Jurkat, Clone E6-1 (cell line): ENCODE results near the gene PGP.
"Not testable (repeated sequence)": the region's sequence is repeated elsewhere in the genome, so short reads cannot be mapped to it uniquely, and the experiment has no call there.

Experiments used
- DNase-seq: peaks from one replicate; pipeline ENCODE4 v3.0.0-alpha.2; 2011; ENCODE audit warnings: low read depth, low spot score
- H3K4me3 ChIP-seq: 2 replicates; pipeline ENCODE4 v1.5.1; 2011; ENCODE audit warnings: mild to moderate bottlenecking, low read length, control low read depth, moderate library complexity

PGP gene

DNA sequence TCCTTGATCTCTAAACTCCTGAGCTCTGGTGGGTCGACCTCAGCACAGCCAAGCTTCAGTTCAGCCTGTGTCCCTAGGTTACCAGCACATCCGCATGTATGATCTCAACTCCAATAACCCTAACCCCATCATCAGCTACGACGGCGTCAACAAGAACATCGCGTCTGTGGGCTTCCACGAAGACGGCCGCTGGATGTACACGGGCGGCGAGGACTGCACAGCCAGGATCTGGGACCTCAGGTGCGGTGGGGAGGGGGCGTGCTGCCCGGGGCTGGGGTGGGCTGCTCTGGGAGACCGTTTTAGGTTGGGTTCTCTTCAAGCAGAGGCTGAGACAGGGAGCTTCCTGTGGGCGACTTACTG, 8.2 kb downstream of the PGP start:
- no peak for DNase-seq
- peak overlapping the region; percentile 88 for H3K4me3 ChIP-seq

GRCh38 chr16:2205967-2206313, 8.7 kb downstream of the PGP start:
- H3K4me3 ChIP-seq, result peak overlapping the region; percentile 88
- no peak for DNase-seq

- H3K4me3 ChIP-seq, result peak within 1 kb of the TSS; percentile 88
Observed at GRCh38 chr16:2205104-2205966, 9.3 kb downstream of the PGP start, which contains the start of gene MLST8. MLST8 (plus strand) TSS chr16:2205454; CDS start chr16:2206086, 632 bp downstream.

GRCh38 chr16:2204416-2205103, 10.1 kb downstream of the PGP start:
- no peak for DNase-seq
- peak overlapping the region; percentile 88 for H3K4me3 ChIP-seq

More at GRCh38 chr16:2205104-2205966, 9.3 kb downstream of the PGP start, which contains the start of gene MLST8:
- peak; percentile 86 for DNase-seq

GRCh38 chr16:2203119-2203688, 11.4 kb downstream of the PGP start:
- DNase-seq, H3K4me3 ChIP-seq: not testable (repeated sequence)

DNA sequence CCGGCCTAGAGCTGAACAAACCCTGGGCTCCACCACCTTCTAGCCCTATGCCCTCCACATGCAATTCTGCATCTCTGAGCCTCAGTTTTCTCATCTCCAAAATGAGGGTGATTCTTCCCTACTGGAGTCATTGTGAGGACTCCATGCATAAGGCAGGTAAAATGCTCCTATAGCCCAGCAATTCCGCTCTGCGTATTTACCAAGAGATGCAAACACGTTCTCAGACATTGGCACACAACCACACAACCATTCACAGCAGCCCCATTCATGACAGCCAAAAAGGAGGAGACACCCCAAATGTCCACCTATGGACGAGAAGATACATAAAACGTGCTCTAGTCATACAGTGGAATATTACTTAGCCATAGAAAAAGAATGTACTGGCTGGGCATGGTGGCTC, 14.3 kb downstream of the PGP start:
- DNase-seq, result no peak
- no peak overlapping the region for H3K4me3 ChIP-seq

- no peak for DNase-seq
- no peak overlapping the region for H3K4me3 ChIP-seq
Observed at GRCh38 chr16:2199621-2200139, 15.0 kb downstream of the PGP start.

- no peak for DNase-seq
- no peak overlapping the region for H3K4me3 ChIP-seq
Observed at GRCh38 chr16:2199095-2199494, 15.5 kb downstream of the PGP start.

GRCh38 chr16:2198283-2198682, 16.4 kb downstream of the PGP start:
- no peak for DNase-seq
- no peak overlapping the region for H3K4me3 ChIP-seq

- DNase-seq, result no peak
- no peak overlapping the region for H3K4me3 ChIP-seq
Observed at GRCh38 chr16:2197765-2198164, 16.9 kb downstream of the PGP start.

GRCh38 chr16:2196981-2197511, 17.6 kb downstream of the PGP start:
- no peak for DNase-seq
- no peak overlapping the region for H3K4me3 ChIP-seq

DNA sequence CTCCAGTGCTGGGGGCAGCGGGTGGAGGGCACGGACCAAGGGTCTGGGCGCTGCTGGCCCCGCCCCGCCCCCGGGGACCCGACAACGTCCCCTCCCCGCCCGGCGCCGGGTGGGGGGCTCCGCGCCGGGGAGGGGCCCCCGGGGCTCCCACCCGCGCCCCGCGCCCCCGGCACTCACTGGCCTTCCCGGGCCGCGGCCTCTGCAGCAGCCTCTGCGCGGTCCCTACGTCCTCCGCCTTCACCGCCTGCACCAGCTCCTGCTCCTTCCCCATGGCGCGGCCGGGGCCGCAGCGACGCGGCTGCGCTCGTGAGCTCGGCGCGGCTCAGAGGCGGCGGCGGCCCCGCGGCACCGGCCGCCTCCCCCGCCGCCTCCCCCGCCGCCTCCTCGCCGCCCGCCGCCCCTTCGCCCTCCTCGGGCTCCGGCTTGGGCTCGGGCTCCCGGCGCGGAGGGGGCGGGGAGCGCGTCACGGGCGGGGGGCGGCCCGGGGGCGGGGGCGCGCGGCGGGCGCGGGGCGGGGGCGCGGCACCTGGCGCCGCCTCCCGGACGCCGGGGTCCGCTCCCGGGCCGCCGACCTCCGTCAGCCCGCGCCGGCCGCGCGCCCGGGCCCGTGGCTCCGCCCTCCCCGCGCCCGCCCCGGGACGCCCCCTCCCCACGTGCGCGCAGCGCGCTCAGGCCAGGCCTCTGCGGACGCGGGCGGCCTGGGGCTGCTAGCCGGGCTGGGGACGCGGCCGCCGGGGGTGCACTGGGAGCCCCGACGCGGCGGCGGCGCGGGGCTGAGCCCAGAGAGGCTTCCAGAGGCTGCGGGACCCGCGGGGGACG, 18.3 kb downstream of the PGP start, which contains the start of gene CASKIN1:
Gene CASKIN1 (minus strand): TSS at position 444 of the 819 bp plus-strand sequence. CDS start 173 bp downstream, at position 271.
- H3K4me3 ChIP-seq, result peak within 1 kb of the TSS; percentile 34
- DNase-seq, result no peak

DNA sequence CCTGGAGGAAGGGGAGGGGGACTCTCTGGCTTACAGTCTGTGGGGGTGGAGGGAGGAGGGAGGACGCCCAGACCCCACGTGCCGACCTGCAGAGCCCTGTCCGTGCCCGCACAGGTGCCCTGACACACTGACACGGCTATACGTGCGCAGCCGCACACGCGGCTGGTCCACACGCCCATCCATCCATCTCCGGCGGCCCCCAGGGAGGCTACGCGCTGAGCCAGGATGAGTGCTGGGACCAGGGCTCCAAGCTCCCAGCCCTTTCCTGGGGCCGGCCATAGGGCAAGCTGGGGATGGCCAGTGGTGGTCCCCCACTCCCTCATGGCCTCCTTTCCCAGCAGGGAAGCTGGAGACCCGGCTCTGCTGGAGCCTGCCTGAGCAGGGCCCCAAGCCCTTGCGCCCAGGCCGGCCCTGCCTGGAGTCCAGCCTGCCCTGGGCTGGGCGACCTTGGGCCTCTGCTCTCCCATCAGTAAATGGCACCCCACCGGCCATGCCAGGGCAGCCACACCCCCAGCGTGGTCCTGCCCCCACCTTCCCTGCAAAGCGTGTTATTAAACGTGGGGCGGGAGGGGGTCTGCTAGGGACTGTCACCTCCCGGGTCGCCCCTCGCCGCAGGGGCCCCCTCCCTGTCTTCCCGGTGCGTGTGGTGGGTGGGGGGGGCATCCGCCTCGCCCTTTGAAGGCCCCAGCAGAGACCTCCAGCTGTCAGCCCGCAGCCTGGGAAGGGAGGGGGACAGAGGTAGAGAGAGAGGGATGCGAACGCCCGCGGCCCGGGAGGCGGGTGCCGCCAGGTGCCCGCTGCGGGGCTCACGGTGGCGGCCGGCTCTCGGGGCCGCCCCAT, 19.1 kb downstream of the PGP start:
- peak; percentile 26 for DNase-seq

DNA sequence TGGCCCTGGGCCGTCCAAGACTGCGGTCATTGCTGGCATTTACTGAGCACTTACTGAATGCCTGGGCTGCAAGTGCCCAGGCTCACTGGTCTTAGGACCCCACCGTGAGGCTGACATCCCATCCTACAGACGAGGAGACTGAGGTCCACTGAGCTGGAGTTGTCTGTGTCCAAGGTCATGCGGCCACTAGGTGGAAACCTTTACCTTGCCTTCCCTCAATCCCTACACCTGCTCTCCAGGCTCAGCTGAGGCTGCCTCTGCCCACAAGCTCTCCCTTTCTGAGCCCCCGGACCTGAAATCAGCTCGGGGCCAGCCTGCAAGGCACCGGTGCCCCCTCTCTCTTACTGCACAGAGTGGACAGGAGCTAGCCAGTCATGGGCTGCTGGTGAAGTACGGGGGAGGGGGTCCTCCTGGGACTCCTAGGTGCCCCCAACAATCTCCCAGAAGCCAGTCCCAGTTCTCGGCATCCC, 19.8 kb downstream of the PGP start:
- no peak overlapping the region for H3K4me3 ChIP-seq
- peak; percentile 49 for DNase-seq

More for the DNA sequence above, 19.1 kb downstream of the PGP start:
- H3K4me3 ChIP-seq, result peak overlapping the region; percentile 9

DNA sequence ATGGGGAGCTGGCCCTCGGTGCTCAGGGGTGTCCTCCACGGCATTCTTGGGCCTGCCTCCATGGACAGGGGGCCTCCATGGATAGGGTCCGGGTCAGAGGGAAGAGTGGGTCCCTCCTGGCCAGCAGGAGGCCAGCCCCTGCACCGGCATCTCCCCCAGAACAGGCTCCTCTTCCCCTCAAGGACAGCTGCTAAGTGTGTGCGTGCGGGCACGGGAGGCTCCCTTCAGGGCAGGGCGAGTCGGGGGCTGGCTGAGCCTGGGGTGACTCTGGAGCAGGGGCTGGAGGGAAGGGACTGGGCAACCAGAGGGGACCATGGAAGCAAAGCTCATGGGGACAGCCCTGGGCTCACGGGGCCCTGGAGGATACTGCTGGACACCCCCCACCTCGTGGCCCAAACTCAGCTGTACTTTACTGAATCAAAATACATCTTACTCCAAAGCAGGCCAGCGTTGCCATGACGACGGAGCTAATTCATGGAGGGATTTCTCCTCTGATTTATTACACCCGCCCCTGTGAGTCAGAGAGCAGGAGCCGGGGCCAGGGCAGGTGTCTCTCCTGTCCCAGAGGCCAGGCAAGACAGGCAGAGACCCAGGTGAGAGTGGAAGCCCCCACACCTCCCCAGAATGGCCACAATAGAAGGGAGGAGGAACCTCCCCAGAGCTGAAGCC, 20.3 kb downstream of the PGP start:
- no peak for DNase-seq

DNA sequence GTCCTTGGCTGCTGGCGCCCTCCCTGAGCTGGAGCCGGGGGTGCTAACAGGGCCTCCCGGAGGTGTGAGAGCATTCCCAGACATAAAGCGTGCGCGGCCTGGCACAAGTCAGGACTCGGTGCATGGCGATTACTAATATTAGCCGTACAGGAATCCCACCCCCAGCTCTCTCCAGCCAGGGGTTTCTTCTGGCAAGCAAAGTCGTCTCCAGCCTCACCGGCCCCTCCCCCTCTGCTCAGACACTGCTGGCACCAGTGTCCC, 23.3 kb downstream of the PGP start:
- H3K4me3 ChIP-seq, result no peak overlapping the region
- DNase-seq, result no peak

More for the DNA sequence above, 20.3 kb downstream of the PGP start:
- no peak overlapping the region for H3K4me3 ChIP-seq

DNA sequence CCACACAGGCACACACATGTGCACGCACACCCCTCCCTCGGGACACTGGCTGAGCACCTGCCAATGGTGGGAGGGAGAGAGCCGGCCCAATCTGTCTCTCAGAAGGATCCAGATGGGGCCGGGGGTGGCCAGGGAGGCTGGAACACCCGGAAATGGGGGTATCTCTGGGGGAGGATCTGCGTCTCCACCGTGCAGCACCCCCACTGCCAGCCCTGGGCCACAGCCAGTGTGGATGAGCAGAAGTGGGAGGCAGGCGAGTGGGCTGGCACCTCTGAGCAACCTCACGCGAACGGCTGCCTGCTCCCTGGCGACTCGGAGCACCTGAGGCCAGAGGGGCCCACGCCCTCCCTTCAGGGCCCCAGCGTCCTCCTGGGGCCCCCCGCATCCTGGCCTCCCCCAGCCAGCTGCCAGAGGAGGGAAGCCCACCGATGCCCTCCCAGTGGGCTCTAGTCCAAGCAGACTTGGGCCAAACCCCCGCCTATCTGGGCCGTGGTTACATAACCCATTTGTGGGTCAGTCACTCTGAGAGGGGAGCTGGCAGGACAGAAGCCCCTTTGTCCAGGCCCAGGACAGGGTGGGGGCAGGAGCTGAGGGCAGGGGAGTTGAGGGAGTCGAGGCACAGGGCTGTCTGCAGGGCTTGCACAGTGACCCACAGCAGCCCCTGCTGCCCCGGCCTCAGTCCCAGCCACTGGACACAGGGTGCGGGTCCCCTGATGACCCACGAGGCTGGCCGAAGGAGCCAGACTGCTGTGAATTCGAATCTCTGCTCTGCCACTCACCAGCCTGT, 23.8 kb downstream of the PGP start:
- no peak for DNase-seq
- no peak overlapping the region for H3K4me3 ChIP-seq
